Neural crest cell (in vitro differentiated cells): ENCODE data around the gene ZBTB47. TPM values are rescaled to one million over a fixed set of nuclear protein-coding genes. Genes with fewer than 3 reads are reported as not detected.
A peak's percentile ranks its signal among the peaks of the same experiment; 100 is the strongest.

Source experiments
- DNase-seq: peaks from one replicate; pipeline ENCODE4 v3.0.0; 2021; ENCODE audit warnings: low read depth, mixed read lengths, low spot score
- H3K27ac Mint-ChIP-seq: one replicate; pipeline ENCODE4 v1.8.0; 2021; ENCODE audit warnings: mild to moderate bottlenecking, mixed read lengths; ENCODE audit not compliant: unreplicated experiment
- H3K27me3 Mint-ChIP-seq: 2 replicates; pipeline ENCODE4 v1.8.0; 2021; ENCODE audit warnings: low read depth, mild to moderate bottlenecking, mixed read lengths
- H3K36me3 Mint-ChIP-seq: 2 replicates; pipeline ENCODE4 v1.8.0; 2021; ENCODE audit warnings: low read depth, mild to moderate bottlenecking, mixed read lengths
- H3K4me1 Mint-ChIP-seq: 2 replicates; pipeline ENCODE4 v1.8.0; 2021; ENCODE audit warnings: mixed read lengths
- H3K4me3 Mint-ChIP-seq: one replicate; pipeline ENCODE4 v1.8.0; 2021; ENCODE audit warnings: mild to moderate bottlenecking, mixed read lengths
- H3K9me3 Mint-ChIP-seq: 2 replicates; pipeline ENCODE4 v1.8.0; 2021; ENCODE audit warnings: mixed read lengths
- CTCF ChIP-seq: fragments of 200-600 bp; sonication (generic); conservative IDR thresholded peaks from 2 replicates; pipeline ENCODE4 v1.5.0; 2021; ENCODE audit warnings: antibody characterized with exemption, mild to moderate bottlenecking
- total RNA-seq: library from RNA; stranded (reverse); gene quantifications from 2 replicates; pipeline ENCODE4 v1.2.1, GENCODE V29; 2021

The ZBTB47 gene
- total RNA-seq, 1 donor from 2014 or later = 6.6 TPM

- H3K4me1 Mint-ChIP-seq = peaks cover 26% of the 10 kb centered on the region
- H3K27me3 Mint-ChIP-seq = no peaks in the 10 kb centered on the region
- TF ChIP-seq CTCF = no peak
- no peak overlapping the region for H3K4me3 Mint-ChIP-seq
- no peak overlapping the region for H3K27ac Mint-ChIP-seq
- H3K9me3 Mint-ChIP-seq = no peaks in the 10 kb centered on the region
- H3K36me3 Mint-ChIP-seq = no peaks in the 10 kb centered on the region
- no peak for DNase-seq
Observed at GRCh38 chr3:42612928-42613327, 40.6 kb upstream of the ZBTB47 start.

- Mint-ChIP-seq H3K4me3 (no peak overlapping the region), H3K27ac (no peak overlapping the region), H3K36me3 (no peaks in the 10 kb centered on the region), H3K9me3 (no peaks in the 10 kb centered on the region), H3K27me3 (no peaks in the 10 kb centered on the region), H3K4me1 (peaks cover 26% of the 10 kb centered on the region)
- DNase-seq = no peak
- TF ChIP-seq CTCF = peak; percentile 67
Observed at GRCh38 chr3:42613462-42613861, 40.0 kb upstream of the ZBTB47 start.

GRCh38 chr3:42631620-42632019 is 21.9 kb upstream of the ZBTB47 start:
- Mint-ChIP-seq H3K4me3 (peak overlapping the region; percentile 38), H3K4me1 (peaks cover 17% of the 10 kb centered on the region), H3K27ac (no peak overlapping the region), H3K36me3 (peaks cover 11% of the 10 kb centered on the region), H3K27me3 (no peaks in the 10 kb centered on the region), H3K9me3 (no peaks in the 10 kb centered on the region)
- no peak for DNase-seq
- no peak for TF ChIP-seq CTCF

- no peak for TF ChIP-seq CTCF
- H3K27ac Mint-ChIP-seq = no peak overlapping the region
- no peaks in the 10 kb centered on the region for H3K9me3 Mint-ChIP-seq
- DNase-seq = no peak
- H3K4me3 Mint-ChIP-seq = no peak overlapping the region
- no peaks in the 10 kb centered on the region for H3K27me3 Mint-ChIP-seq
- peaks cover 17% of the 10 kb centered on the region for H3K4me1 Mint-ChIP-seq
- peaks cover 10% of the 10 kb centered on the region for H3K36me3 Mint-ChIP-seq
Observed at GRCh38 chr3:42632146-42632545, 21.4 kb upstream of the ZBTB47 start.

- no peak for DNase-seq
- no peak overlapping the region for H3K4me3 Mint-ChIP-seq
- H3K36me3 Mint-ChIP-seq = peaks cover 7% of the 10 kb centered on the region
- no peak overlapping the region for H3K27ac Mint-ChIP-seq
- no peaks in the 10 kb centered on the region for H3K9me3 Mint-ChIP-seq
- TF ChIP-seq CTCF = no peak
- peaks cover 17% of the 10 kb centered on the region for H3K4me1 Mint-ChIP-seq
- no peaks in the 10 kb centered on the region for H3K27me3 Mint-ChIP-seq
Observed at GRCh38 chr3:42633544-42633943, 20.0 kb upstream of the ZBTB47 start.

GRCh38 chr3:42635111-42635510 is 18.4 kb upstream of the ZBTB47 start:
- peaks cover 7% of the 10 kb centered on the region for H3K36me3 Mint-ChIP-seq
- no peaks in the 10 kb centered on the region for H3K27me3 Mint-ChIP-seq
- no peak overlapping the region for H3K4me3 Mint-ChIP-seq
- H3K4me1 Mint-ChIP-seq = peaks cover 17% of the 10 kb centered on the region
- H3K27ac Mint-ChIP-seq = no peak overlapping the region
- H3K9me3 Mint-ChIP-seq = no peaks in the 10 kb centered on the region
- DNase-seq = no peak
- TF ChIP-seq CTCF = peak; percentile 30
